ENCODE results near the gene CD69. TPM values are rescaled to one million over a fixed set of nuclear protein-coding genes. Genes with fewer than 3 reads are reported as not detected.

CD69 gene
- total and polyA plus RNA-seq, 2 donors (not counting 1 experiment from before 2014, with no cell fraction given), result 45.1 to 997 TPM

- Histone ChIP-seq H3K36me3 (replicated peaks in 1 of 2; ENCODE audit: control extremely low read depth in 1 of 2, control insufficient read depth in 1 of 2, extremely low read depth in 1 of 2, insufficient read depth in 2 of 2, low read length in 1 of 2) (no peaks in the 10 kb centered on the region), H2AFZ (ENCODE audit: insufficient read depth, low read depth, low read length, poor library complexity, severe bottlenecking) (peak overlapping the region; percentile 67)
- peak; percentile 59 for ATAC-seq (ENCODE audit: low read depth)
Observed at GRCh38 chr12:9707864-9708808, 52.6 kb downstream of the CD69 start.

More at GRCh38 chr12:9707864-9708808, 52.6 kb downstream of the CD69 start:
- Histone ChIP-seq H3K4me2 (replicated peaks; ENCODE audit: low read depth, low read length, poor library complexity, severe bottlenecking) (peak overlapping the region; percentile 68), H3K9me3 (ENCODE audit: control extremely low read depth in 1 of 3, control insufficient read depth in 2 of 3, insufficient read depth in 1 of 3, low read length in 2 of 3) (peaks cover 0 to 4% (median 3%) of the 10 kb centered on the region in 3 donors), H3K27ac (ENCODE audit: low read length in 2 of 2) (peak overlapping the region; percentile 72 to 92), H3K27me3 (replicated peaks in 1 of 4; ENCODE audit: control extremely low read depth in 1 of 4, control insufficient read depth in 3 of 4, insufficient read depth in 4 of 4, low read length in 3 of 4) (no peaks in the 10 kb centered on the region), H3K79me2 (ENCODE audit: control insufficient read depth, insufficient read depth, low read length) (peaks cover 31% of the 10 kb centered on the region), H4K20me1 (ENCODE audit: control insufficient read depth, insufficient read depth, low read length, poor library complexity, severe bottlenecking) (no peaks in the 10 kb centered on the region), H3K4me1 (ENCODE audit: control insufficient read depth in 2 of 2, insufficient read depth in 2 of 2, low read length in 2 of 2) (peaks cover 76 to 78% of the 10 kb centered on the region in 2 donors), H3K9ac (ENCODE audit: low read length) (peak overlapping the region; percentile 54), H3K4me3 (ENCODE audit: control extremely low read depth in 1 of 5, extremely low read depth in 1 of 5, insufficient read depth in 1 of 5, low read depth in 2 of 5, low read length in 4 of 5) (peak overlapping the region in 3 of 5 experiments; percentile 19 to 47 (median 31))
- Mint-ChIP-seq H3K4me1 (peaks cover 84% of the 10 kb centered on the region), H3K27ac (peak overlapping the region; percentile 89), H3K27me3 (no peaks in the 10 kb centered on the region), H3K4me3 (peak overlapping the region; percentile 35), H3K9me3 (ENCODE audit: insufficient read depth) (peaks cover 2% of the 10 kb centered on the region)
- CTCF ChIA-PET, result interaction anchor here (0.7 to 7.8 kb wide), 32 partner anchors 9 to 377 kb away, joined by 3 to 81 read pairs (median 4); partner anchors contain the start of genes CLEC2D and CLECL1
- POLR2A ChIA-PET, result interaction anchor here (0.6 to 2.9 kb wide), 7 partner anchors 14 to 57 kb away, joined by 3 to 10 read pairs (median 4); partner anchors contain the start of gene CLECL1
- DNase-seq, result peak; percentile 77
- TF ChIP-seq CTCF (IDR thresholded peaks at IDR 0.05), result peak; percentile 76
- TF ChIP-seq EZH2 (IDR thresholded peaks at IDR 0.05; ENCODE audit: borderline replicate concordance, insufficient read depth, low read depth, low read length, poor library complexity, severe bottlenecking), result no peak
- 59% methylated on average over 9 of the region's 12 CpGs for WGBS (ENCODE audit: insufficient coverage)
- intact Hi-C loops (cut with micrococcal nuclease), result loop anchor here (1.0 to 5.0 kb wide), 3 partner anchors 29 to 74 kb away; no protein-coding TSS in a partner anchor
